Measurements from ENCODE around the gene SORCS2. TPM values are rescaled to one million over a fixed set of nuclear protein-coding genes. Genes with fewer than 3 reads are reported as not detected.

Gene SORCS2
- total RNA-seq (2.7 TPM), polyA plus RNA-seq (2.2 TPM)
- long read RNA-seq, donor 1: 0 reads
- long read RNA-seq, donor 2: 0 reads
- long read RNA-seq, donor 3: 0 reads
- long read RNA-seq, donor 4, partial matches to known transcripts: 0 of 1 reads
- long read RNA-seq, donor 4, other reads (novel, unspliced or antisense): 0 of 1 reads
- long read RNA-seq, donor 5: 0 reads
- long read RNA-seq, donor 6: 0 reads
- long read RNA-seq, donor 7: 0 reads
- long read RNA-seq, donor 8: 0 reads
- long read RNA-seq, donor 9: 0 reads
- long read RNA-seq, donor 10: 0 reads

- H3K4me1 ChIP-seq (ENCODE audit: control insufficient read depth in 2 of 2, insufficient read depth in 2 of 2, low read length in 2 of 2): peaks cover 0 to 10% of the 10 kb centered on the region in 2 donors
- peak within 1 kb of the TSS; percentile 30 to 44 for H3K4me3 ChIP-seq (ENCODE audit: low read length in 2 of 2)
- no peaks in the 10 kb centered on the region for H3K36me3 ChIP-seq (ENCODE audit: control insufficient read depth in 2 of 2, insufficient read depth in 2 of 2, low read length in 1 of 2)
- H3K27me3 ChIP-seq (ENCODE audit: control insufficient read depth in 2 of 2, insufficient read depth in 1 of 2, low read length in 1 of 2): peaks cover 34 to 54% of the 10 kb centered on the region in 2 donors
- H3K27ac ChIP-seq (ENCODE audit: low read depth in 1 of 2, low read length in 1 of 2): peak within 1 kb of the TSS in 1 of 2 donors; percentile 11
- no peaks in the 10 kb centered on the region for H3K9me3 ChIP-seq (ENCODE audit: control insufficient read depth in 2 of 2, insufficient read depth in 1 of 2, low read length in 1 of 2)
- peak in 5 of 9 donors; percentile 7 to 41 (median 14) for DNase-seq (ENCODE audit: low read depth in 6 of 9, low spot score in 9 of 9)
- WGBS: 2% methylated on average over 116 of the region's 116 CpGs
These were observed at the start of gene SORCS2 for GRCh38 chr4:7192252-7193029. SORCS2 (plus strand) TSS chr4:7192538.

DNA sequence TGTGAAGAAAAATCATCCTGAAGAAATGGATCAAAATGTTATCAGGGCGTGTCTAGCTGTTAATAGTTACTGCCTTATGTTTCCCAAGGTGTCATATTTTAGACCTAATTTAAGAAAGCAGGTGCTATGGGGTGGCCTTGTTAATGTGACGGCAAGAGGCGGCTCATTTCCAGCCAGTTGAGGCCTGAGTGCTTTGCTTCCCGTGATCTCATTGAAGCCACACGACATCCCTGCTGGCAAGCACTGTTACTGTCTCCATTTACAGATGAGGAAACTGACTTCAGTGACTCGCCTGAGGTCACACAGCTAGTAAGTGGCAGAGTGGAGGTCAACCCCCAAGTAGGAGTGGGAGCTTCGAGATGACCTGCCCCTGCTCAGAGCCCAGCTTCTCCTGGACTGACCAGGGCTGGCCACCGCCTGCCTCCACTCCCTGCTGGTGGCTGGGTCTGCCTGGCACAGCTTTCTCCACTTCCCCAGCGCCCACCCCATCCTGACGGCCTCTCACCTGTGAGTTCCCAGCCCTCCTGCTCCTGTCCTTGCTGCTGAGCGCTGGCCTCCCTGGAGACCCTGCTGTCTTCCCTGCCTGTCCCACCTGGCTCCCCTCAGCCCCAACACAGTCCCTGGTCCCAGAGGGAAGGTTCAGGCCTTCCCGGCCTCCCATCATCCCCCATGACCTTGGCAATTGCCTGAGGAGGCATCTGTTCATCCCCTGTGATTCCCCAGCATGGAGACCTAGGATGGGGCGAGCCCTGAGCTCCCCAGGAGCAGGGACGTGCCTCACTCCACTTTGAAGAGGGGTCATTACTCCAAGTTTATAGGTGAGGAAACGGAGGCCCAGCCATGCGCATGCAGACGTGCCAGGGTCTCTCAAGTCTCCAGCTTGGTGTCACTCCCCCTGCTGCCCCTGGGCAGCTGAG is 47.7 kb upstream of the SORCS2 start:
- Histone ChIP-seq H3K27me3 (ENCODE audit: control insufficient read depth in 2 of 2, insufficient read depth in 1 of 2, low read length in 1 of 2) (peaks cover 0 to 2% of the 10 kb centered on the region in 2 donors), H3K9me3 (ENCODE audit: control insufficient read depth in 2 of 2, insufficient read depth in 1 of 2, low read length in 1 of 2) (no peaks in the 10 kb centered on the region), H3K27ac (ENCODE audit: low read depth in 1 of 2, low read length in 1 of 2) (no peak overlapping the region), H3K4me1 (ENCODE audit: control insufficient read depth in 2 of 2, insufficient read depth in 2 of 2, low read length in 2 of 2) (no peaks in the 10 kb centered on the region), H3K36me3 (ENCODE audit: control insufficient read depth in 2 of 2, insufficient read depth in 2 of 2, low read length in 1 of 2) (no peaks in the 10 kb centered on the region), H3K4me3 (ENCODE audit: low read length in 2 of 2) (no peak overlapping the region)
- DNase-seq (ENCODE audit: low read depth in 6 of 9, low spot score in 9 of 9): no peak
- WGBS: 84% methylated on average over 17 of the region's 17 CpGs

DNA sequence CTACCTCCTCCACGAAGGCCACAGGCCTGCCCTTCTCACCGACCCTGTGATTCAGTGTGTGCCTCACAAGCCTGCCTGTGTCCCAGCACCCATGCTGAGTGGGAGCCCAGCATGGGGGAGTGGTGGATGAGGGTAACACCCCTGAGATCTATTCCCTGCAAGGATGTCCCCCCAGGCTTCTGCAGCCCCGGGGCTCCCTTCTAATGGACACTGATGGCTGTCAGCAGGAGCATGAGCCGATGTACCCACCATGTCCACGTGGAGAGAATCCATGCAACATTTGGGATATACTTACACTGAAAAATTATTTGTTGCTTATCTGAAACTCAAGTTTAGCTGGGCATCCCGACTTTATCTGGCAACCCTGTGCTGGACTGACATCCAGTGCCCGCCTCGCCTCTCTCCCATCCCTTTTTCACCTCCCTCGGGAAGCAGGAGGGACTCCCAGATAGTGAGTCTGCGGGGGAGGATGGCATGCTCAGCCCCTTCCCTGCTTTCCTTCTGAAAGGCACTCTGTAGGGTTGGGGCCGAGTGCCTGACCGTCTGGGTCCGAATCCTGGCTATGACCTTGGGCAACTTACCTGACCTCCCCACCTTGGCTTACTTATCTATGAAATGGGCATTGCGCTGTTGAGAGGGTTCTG is 46.9 kb upstream of the SORCS2 start:
- Histone ChIP-seq H3K36me3 (ENCODE audit: control insufficient read depth in 2 of 2, insufficient read depth in 2 of 2, low read length in 1 of 2) (no peaks in the 10 kb centered on the region), H3K27me3 (ENCODE audit: control insufficient read depth in 2 of 2, insufficient read depth in 1 of 2, low read length in 1 of 2) (peaks cover 0 to 2% of the 10 kb centered on the region in 2 donors), H3K4me3 (ENCODE audit: low read length in 2 of 2) (no peak overlapping the region), H3K4me1 (ENCODE audit: control insufficient read depth in 2 of 2, insufficient read depth in 2 of 2, low read length in 2 of 2) (no peaks in the 10 kb centered on the region), H3K27ac (ENCODE audit: low read depth in 1 of 2, low read length in 1 of 2) (no peak overlapping the region), H3K9me3 (ENCODE audit: control insufficient read depth in 2 of 2, insufficient read depth in 1 of 2, low read length in 1 of 2) (no peaks in the 10 kb centered on the region)
- 78% methylated on average over 14 of the region's 14 CpGs for WGBS
- no peak for DNase-seq (ENCODE audit: low read depth in 6 of 9, low spot score in 9 of 9)

DNA sequence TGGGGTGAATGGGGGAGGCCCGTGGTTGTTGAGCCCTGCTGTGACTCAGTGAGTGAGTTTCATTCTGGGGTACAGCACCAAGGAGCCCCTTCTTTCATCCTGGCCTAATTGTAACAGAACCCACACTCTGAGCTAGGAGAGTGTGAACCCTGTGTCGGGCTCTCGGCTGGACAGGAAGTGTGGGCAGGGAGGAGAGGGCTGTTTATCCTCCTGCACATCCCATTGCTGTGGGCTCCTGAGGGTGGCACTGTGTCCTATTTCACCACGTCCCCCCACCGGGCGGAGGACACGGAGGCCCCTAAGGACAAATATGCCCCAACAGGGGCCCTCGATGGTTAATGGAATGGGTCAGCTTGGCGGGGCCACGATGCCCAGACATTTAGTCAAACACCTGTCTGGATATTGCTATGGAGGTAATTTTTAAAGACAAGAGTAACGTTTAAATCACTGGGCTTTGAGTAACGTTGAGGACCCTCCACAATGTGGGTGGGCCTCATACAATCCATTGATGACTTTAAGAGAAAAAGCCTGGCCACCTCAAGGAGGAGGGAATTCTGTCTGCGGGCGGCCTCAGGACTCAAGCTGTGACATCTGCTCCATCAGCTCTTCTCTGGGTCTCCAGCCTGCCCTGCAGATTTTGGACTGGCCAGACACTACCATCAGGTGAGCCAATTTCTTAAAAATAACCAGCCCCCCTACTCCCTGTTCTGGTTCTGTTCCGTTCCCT is 46.1 kb upstream of the SORCS2 start:
- no peaks in the 10 kb centered on the region for H3K9me3 ChIP-seq (ENCODE audit: control insufficient read depth in 2 of 2, insufficient read depth in 1 of 2, low read length in 1 of 2)
- H3K4me3 ChIP-seq (ENCODE audit: low read length in 2 of 2): no peak overlapping the region
- no peaks in the 10 kb centered on the region for H3K4me1 ChIP-seq (ENCODE audit: control insufficient read depth in 2 of 2, insufficient read depth in 2 of 2, low read length in 2 of 2)
- peaks cover 0 to 2% of the 10 kb centered on the region in 2 donors for H3K27me3 ChIP-seq (ENCODE audit: control insufficient read depth in 2 of 2, insufficient read depth in 1 of 2, low read length in 1 of 2)
- WGBS: 76% methylated on average over 15 of the region's 15 CpGs
- H3K27ac ChIP-seq (ENCODE audit: low read depth in 1 of 2, low read length in 1 of 2): no peak overlapping the region
- no peaks in the 10 kb centered on the region for H3K36me3 ChIP-seq (ENCODE audit: control insufficient read depth in 2 of 2, insufficient read depth in 2 of 2, low read length in 1 of 2)
- no peak for DNase-seq (ENCODE audit: low read depth in 6 of 9, low spot score in 9 of 9)

DNA sequence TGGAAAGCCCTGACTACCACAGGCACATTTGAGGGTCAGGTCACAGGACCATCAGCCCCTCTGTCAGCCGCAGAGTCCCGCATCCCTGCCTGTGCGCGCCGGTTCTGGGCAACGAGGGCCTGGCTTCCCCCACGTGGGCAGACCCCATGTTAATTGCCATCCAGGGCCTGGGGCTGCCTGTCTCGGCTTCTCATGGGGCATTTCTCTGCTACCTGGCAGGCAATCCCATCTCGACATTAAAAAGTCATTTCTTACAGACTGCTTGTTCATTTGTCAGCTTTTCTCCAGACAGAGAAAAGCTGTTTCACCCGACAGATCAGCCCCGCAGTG is 45.6 kb upstream of the SORCS2 start:
- Histone ChIP-seq H3K36me3 (ENCODE audit: control insufficient read depth in 2 of 2, insufficient read depth in 2 of 2, low read length in 1 of 2) (no peaks in the 10 kb centered on the region), H3K4me3 (ENCODE audit: low read length in 2 of 2) (no peak overlapping the region), H3K4me1 (ENCODE audit: control insufficient read depth in 2 of 2, insufficient read depth in 2 of 2, low read length in 2 of 2) (no peaks in the 10 kb centered on the region), H3K9me3 (ENCODE audit: control insufficient read depth in 2 of 2, insufficient read depth in 1 of 2, low read length in 1 of 2) (no peaks in the 10 kb centered on the region), H3K27me3 (ENCODE audit: control insufficient read depth in 2 of 2, insufficient read depth in 1 of 2, low read length in 1 of 2) (peaks cover 0 to 2% of the 10 kb centered on the region in 2 donors), H3K27ac (ENCODE audit: low read depth in 1 of 2, low read length in 1 of 2) (no peak overlapping the region)
- no peak for DNase-seq (ENCODE audit: low read depth in 6 of 9, low spot score in 9 of 9)
- 82% methylated on average over 11 of the region's 11 CpGs for WGBS

DNA sequence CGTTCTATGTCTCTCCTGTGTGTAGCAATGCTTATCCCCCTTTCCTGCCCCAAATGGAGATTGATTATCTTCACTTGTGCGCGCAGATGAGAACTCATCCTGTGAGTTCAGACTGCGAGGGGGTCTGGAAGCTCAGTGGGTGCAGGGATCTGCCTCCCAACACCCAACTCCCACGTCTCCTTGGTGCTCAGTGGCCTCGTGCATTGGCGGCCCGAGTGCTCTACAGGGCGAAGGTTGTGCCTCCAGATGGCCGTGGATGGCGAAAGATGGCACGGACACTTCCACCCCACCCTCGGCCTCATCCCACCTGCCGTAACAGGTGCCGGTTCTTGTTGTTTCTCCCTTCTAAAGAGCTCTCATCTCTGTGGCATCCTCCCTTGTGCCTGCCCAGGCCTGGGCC is 45.1 kb upstream of the SORCS2 start:
- H3K36me3 ChIP-seq (ENCODE audit: control insufficient read depth in 2 of 2, insufficient read depth in 2 of 2, low read length in 1 of 2): no peaks in the 10 kb centered on the region
- H3K4me3 ChIP-seq (ENCODE audit: low read length in 2 of 2): no peak overlapping the region
- no peaks in the 10 kb centered on the region for H3K4me1 ChIP-seq (ENCODE audit: control insufficient read depth in 2 of 2, insufficient read depth in 2 of 2, low read length in 2 of 2)
- no peaks in the 10 kb centered on the region for H3K9me3 ChIP-seq (ENCODE audit: control insufficient read depth in 2 of 2, insufficient read depth in 1 of 2, low read length in 1 of 2)
- H3K27me3 ChIP-seq (ENCODE audit: control insufficient read depth in 2 of 2, insufficient read depth in 1 of 2, low read length in 1 of 2): peaks cover 0 to 2% of the 10 kb centered on the region in 2 donors
- WGBS: 90% methylated on average over 15 of the region's 15 CpGs
- DNase-seq (ENCODE audit: low read depth in 6 of 9, low spot score in 9 of 9): no peak
- no peak overlapping the region for H3K27ac ChIP-seq (ENCODE audit: low read depth in 1 of 2, low read length in 1 of 2)

DNA sequence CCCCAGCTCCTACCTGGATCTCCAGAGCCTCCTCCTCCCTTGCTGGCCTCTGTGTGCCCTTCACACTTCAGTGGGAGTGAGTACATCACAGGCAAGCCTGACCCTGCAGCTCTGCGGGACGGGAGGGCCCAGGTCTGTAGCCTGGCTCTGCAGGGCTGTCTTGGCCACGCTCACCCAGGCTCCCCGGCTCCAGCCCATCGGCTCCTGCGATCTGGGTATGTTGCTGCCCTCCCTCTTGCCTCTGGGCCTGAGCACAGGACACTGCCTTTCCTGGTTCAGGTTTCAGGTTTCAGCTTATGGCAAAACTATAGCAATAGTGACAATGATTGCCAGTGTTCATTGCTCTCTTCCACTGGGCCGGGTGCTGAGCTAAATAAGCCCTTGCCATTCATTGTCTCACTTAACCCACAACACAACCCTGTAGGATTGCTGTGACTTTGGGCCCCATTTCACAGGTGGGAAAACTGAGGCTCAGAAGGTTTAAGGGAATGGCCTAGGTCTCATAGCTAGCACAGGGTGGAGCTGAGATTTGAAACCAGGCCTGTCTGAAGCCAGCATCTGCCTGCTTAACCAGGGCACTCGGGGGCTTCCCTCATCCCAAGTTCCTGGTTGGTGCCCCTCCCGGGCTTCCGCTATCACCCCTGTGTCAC is 44.6 kb upstream of the SORCS2 start:
- Histone ChIP-seq H3K9me3 (ENCODE audit: control insufficient read depth in 2 of 2, insufficient read depth in 1 of 2, low read length in 1 of 2) (no peaks in the 10 kb centered on the region), H3K36me3 (ENCODE audit: control insufficient read depth in 2 of 2, insufficient read depth in 2 of 2, low read length in 1 of 2) (no peaks in the 10 kb centered on the region), H3K27ac (ENCODE audit: low read depth in 1 of 2, low read length in 1 of 2) (no peak overlapping the region), H3K4me1 (ENCODE audit: control insufficient read depth in 2 of 2, insufficient read depth in 2 of 2, low read length in 2 of 2) (no peaks in the 10 kb centered on the region), H3K4me3 (ENCODE audit: low read length in 2 of 2) (no peak overlapping the region), H3K27me3 (ENCODE audit: control insufficient read depth in 2 of 2, insufficient read depth in 1 of 2, low read length in 1 of 2) (peaks cover 0 to 2% of the 10 kb centered on the region in 2 donors)
- 86% methylated on average over 10 of the region's 10 CpGs for WGBS
- DNase-seq (ENCODE audit: low read depth in 6 of 9, low spot score in 9 of 9): no peak

- no peaks in the 10 kb centered on the region for H3K9me3 ChIP-seq (ENCODE audit: control insufficient read depth in 2 of 2, insufficient read depth in 1 of 2, low read length in 1 of 2)
- 94% methylated on average over 13 of the region's 13 CpGs for WGBS
- H3K27me3 ChIP-seq (ENCODE audit: control insufficient read depth in 2 of 2, insufficient read depth in 1 of 2, low read length in 1 of 2): peaks cover 0 to 2% of the 10 kb centered on the region in 2 donors
- H3K36me3 ChIP-seq (ENCODE audit: control insufficient read depth in 2 of 2, insufficient read depth in 2 of 2, low read length in 1 of 2): no peaks in the 10 kb centered on the region
- no peak for DNase-seq (ENCODE audit: low read depth in 6 of 9, low spot score in 9 of 9)
- H3K4me3 ChIP-seq (ENCODE audit: low read length in 2 of 2): no peak overlapping the region
- H3K27ac ChIP-seq (ENCODE audit: low read depth in 1 of 2, low read length in 1 of 2): no peak overlapping the region
- H3K4me1 ChIP-seq (ENCODE audit: control insufficient read depth in 2 of 2, insufficient read depth in 2 of 2, low read length in 2 of 2): no peaks in the 10 kb centered on the region
These were observed 44.0 kb upstream of the SORCS2 start for GRCh38 chr4:7148337-7148736.

All from thymus (tissue), 14 donors.